ENCODE results near the gene CARMIL1. TPM values are rescaled to one million over a fixed set of nuclear protein-coding genes. Genes with fewer than 3 reads are reported as not detected.

CARMIL1 gene
- total and polyA plus RNA-seq, 2 of the 8 experiments (the other 6 are each of a cell fraction or from before 2014, with no cell fraction given) = 20.3 to 40.4 TPM

DNA sequence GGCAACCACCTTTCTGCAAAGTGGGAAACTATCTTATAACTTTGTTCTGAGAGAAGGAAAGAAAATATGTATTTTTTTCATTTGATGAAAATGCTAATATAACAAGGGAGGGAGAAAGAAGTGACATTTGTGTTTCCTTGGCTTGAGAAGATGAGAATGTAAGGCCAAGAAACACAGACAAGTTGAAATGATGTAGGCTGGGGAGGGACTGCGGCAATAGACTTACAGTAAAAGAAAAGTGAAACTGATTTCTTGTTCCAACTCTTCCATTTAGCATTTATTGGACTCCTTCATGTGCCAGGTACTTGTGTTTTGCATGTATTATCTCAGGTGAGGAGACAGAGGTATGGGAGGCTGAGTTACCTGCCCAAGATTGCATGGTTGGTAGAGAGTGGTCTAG, 130.9 kb downstream of the CARMIL1 start:
- H3K23ac ChIP-seq (ENCODE audit: insufficient read length) = no peak overlapping the region
- no peak overlapping the region; the same call in 1 of the 2 replicates for H2AK5ac ChIP-seq (ENCODE audit: low read depth, low read length)
- DNase-seq (ENCODE audit: low read depth in 1 of 2, low spot score in 2 of 2) = no peak
- no peak for FAIRE-seq
- peak overlapping the region; percentile 23 for H3K4ac ChIP-seq (replicated peaks; ENCODE audit: insufficient read length, low read depth, low read length)
- H2BK20ac ChIP-seq (ENCODE audit: low read length) = no peak overlapping the region
- H3K23me2 ChIP-seq (ENCODE audit: low read depth, low read length) = no peaks in the 10 kb centered on the region
- H2BK15ac ChIP-seq (ENCODE audit: low read length) = no peak overlapping the region
- H4K20me1 ChIP-seq (replicated peaks in 1 of 2; ENCODE audit: control insufficient read depth in 1 of 2, insufficient read depth in 2 of 2, low read length in 2 of 2) = no peaks in the 10 kb centered on the region
- H3K36me3 ChIP-seq (ENCODE audit: control insufficient read depth in 2 of 4, insufficient read depth in 4 of 4, low read length in 3 of 4) = no peaks in the 10 kb centered on the region; a peak in 1 of 8 replicates
- H3K4me3 ChIP-seq (ENCODE audit: extremely low read depth in 1 of 4, insufficient read depth in 2 of 4, low read depth in 3 of 4, low read length in 4 of 4) = no peak overlapping the region
- no peak overlapping the region for H3K18ac ChIP-seq (ENCODE audit: extremely low read depth, low read length)
- H3K79me1 ChIP-seq (ENCODE audit: low read depth, low read length) = peaks cover 11% of the 10 kb centered on the region
- H3K9ac ChIP-seq (replicated peaks in 1 of 4; ENCODE audit: extremely low read depth in 1 of 4, low read depth in 3 of 4, low read length in 3 of 4) = no peak overlapping the region
- no peak overlapping the region for H3K27ac ChIP-seq (ENCODE audit: low read depth, low read length)
- H3K14ac ChIP-seq (ENCODE audit: insufficient read length) = peak overlapping the region; percentile 66
- no peak overlapping the region for H4K5ac ChIP-seq (ENCODE audit: insufficient read length, low read depth, low read length)
- no peaks in the 10 kb centered on the region for H3K9me3 ChIP-seq (ENCODE audit: insufficient read depth in 2 of 2, low read depth in 1 of 2, low read length in 1 of 2)
- H2AFZ ChIP-seq (ENCODE audit: low read length) = no peak overlapping the region
- H4K91ac ChIP-seq (replicated peaks; ENCODE audit: insufficient read length, low read length) = peak overlapping the region; percentile 12
- H2BK120ac ChIP-seq (replicated peaks; ENCODE audit: low read depth, low read length) = no peak overlapping the region
- peaks cover 0 to 83% of the 10 kb centered on the region in 2 experiments; a peak in 3 of 4 replicates for H3K79me2 ChIP-seq (ENCODE audit: control insufficient read depth in 1 of 2, insufficient read depth in 2 of 2, low read length in 2 of 2)
- no peak overlapping the region for H4K8ac ChIP-seq (ENCODE audit: extremely low read depth, insufficient read depth, low read length)
- H2BK12ac ChIP-seq (ENCODE audit: low read depth, low read length) = peak overlapping the region; percentile 61; the same call in 1 of the 2 replicates
- no peak overlapping the region for H3K56ac ChIP-seq (replicated peaks; ENCODE audit: insufficient read length, low read depth, low read length)
- no peak overlapping the region for H3K4me2 ChIP-seq (ENCODE audit: insufficient read depth in 1 of 2, low read depth in 2 of 2, low read length in 2 of 2)
- H2BK5ac ChIP-seq (ENCODE audit: low read depth, low read length) = no peak overlapping the region
- H3K27me3 ChIP-seq (replicated peaks in 1 of 4; ENCODE audit: control insufficient read depth in 3 of 4, extremely low read depth in 1 of 4, insufficient read depth in 3 of 4, low read length in 3 of 4) = no peaks in the 10 kb centered on the region
- peaks cover 0 to 32% (median 17%) of the 10 kb centered on the region in 4 experiments; a peak in 6 of 7 replicates for H3K4me1 ChIP-seq (replicated peaks in 1 of 4; ENCODE audit: control insufficient read depth in 3 of 4, insufficient read depth in 4 of 4, low read length in 3 of 4)
- POLR2A ChIA-PET (ENCODE audit: partially characterized antibody) = no interaction called here
- 100% methylated on average over 1 of the region's 1 CpG; no CpG with 5 or more reads in 1 of the 2 experiments for whole genome bisulfite sequencing, 2 experiments (ENCODE audit: extremely low coverage in 1 of 2, insufficient coverage in 1 of 2, insufficient read length in 1 of 2, insufficient replicate concordance in 2 of 2, low coverage in 1 of 2, low lambda C conversion rate in 2 of 2, missing lambda C conversion rate in 1 of 2)
- CTCF ChIA-PET (ENCODE audit: partially characterized antibody) = no interaction called here
- TF ChIP-seq JUN (IDR thresholded peaks at IDR 0.05; ENCODE audit: low read depth, low read length) = no peak
- TF ChIP-seq BACH1 (IDR thresholded peaks at IDR 0.05; ENCODE audit: low read length) = no peak
- TF ChIP-seq BCL11A (IDR thresholded peaks at IDR 0.05; ENCODE audit: low read depth in 2 of 2, low read length in 2 of 2) = no peak
- TF ChIP-seq, protein P1, sequence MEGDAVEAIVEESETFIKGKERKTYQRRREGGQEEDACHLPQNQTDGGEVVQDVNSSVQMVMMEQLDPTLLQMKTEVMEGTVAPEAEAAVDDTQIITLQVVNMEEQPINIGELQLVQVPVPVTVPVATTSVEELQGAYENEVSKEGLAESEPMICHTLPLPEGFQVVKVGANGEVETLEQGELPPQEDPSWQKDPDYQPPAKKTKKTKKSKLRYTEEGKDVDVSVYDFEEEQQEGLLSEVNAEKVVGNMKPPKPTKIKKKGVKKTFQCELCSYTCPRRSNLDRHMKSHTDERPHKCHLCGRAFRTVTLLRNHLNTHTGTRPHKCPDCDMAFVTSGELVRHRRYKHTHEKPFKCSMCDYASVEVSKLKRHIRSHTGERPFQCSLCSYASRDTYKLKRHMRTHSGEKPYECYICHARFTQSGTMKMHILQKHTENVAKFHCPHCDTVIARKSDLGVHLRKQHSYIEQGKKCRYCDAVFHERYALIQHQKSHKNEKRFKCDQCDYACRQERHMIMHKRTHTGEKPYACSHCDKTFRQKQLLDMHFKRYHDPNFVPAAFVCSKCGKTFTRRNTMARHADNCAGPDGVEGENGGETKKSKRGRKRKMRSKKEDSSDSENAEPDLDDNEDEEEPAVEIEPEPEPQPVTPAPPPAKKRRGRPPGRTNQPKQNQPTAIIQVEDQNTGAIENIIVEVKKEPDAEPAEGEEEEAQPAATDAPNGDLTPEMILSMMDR (IDR thresholded peaks at IDR 0.05; ENCODE audit: control extremely low read depth in 1 of 3, insufficient read depth in 1 of 3, low read depth in 1 of 3, low read length in 3 of 3) = no peak
- no peak for TF ChIP-seq EP300 (IDR thresholded peaks at IDR 0.05; ENCODE audit: borderline replicate concordance in 1 of 2, low read depth in 2 of 2, low read length in 2 of 2)
- no peak for TF ChIP-seq CEBPB (IDR thresholded peaks at IDR 0.05; ENCODE audit: low read depth, low read length)
- TF ChIP-seq TCF12 (IDR thresholded peaks at IDR 0.05; ENCODE audit: low read depth, low read length) = no peak
- TF ChIP-seq, protein P2, sequence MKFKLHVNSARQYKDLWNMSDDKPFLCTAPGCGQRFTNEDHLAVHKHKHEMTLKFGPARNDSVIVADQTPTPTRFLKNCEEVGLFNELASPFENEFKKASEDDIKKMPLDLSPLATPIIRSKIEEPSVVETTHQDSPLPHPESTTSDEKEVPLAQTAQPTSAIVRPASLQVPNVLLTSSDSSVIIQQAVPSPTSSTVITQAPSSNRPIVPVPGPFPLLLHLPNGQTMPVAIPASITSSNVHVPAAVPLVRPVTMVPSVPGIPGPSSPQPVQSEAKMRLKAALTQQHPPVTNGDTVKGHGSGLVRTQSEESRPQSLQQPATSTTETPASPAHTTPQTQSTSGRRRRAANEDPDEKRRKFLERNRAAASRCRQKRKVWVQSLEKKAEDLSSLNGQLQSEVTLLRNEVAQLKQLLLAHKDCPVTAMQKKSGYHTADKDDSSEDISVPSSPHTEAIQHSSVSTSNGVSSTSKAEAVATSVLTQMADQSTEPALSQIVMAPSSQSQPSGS (IDR thresholded peaks at IDR 0.05; ENCODE audit: low read length) = no peak
- no peak for TF ChIP-seq YY1 (IDR thresholded peaks at IDR 0.05; ENCODE audit: low read depth, low read length)
- no peak for TF ChIP-seq POLR2AphosphoS5 (IDR thresholded peaks at IDR 0.05; ENCODE audit: low read depth, low read length)

Data from H1 (cell line).